Effector CD8-positive, alpha-beta T cell (primary cell): Measurements from ENCODE around the gene CHSY1.

ENCODE experiments used
- DNase-seq: peaks from one replicate; lab custom pipeline; 2025; lab: John Stamatoyannopoulos, UW

The CHSY1 gene

GRCh38 chr15:101187820-101188636 is 63.8 kb downstream of the CHSY1 start:
- DNase-seq, result no peak

GRCh38 chr15:101185770-101186169 is 66.1 kb downstream of the CHSY1 start:
- DNase-seq, result no peak

DNA sequence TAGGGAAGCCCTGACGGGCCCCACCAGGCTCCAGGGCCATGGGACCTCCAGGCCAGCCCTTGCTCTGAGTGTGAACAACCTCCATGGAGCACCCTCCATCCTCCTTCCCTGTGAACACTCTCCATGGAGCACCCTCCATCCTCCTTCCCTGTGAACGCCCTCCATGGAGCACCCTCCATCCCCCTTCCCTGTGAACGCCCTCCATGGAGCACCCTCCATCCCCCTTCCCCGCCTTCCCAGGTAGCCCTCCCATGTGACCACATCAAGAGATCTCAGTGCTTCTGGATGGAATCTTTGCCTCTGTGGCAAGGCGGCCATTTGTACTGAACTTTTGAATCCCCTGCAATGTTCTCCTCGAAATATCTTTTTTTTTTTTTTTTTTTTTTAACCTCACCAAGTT is 66.5 kb downstream of the CHSY1 start:
- no peak for DNase-seq

GRCh38 chr15:101184830-101185229 is 67.0 kb downstream of the CHSY1 start:
- DNase-seq, result no peak

DNA sequence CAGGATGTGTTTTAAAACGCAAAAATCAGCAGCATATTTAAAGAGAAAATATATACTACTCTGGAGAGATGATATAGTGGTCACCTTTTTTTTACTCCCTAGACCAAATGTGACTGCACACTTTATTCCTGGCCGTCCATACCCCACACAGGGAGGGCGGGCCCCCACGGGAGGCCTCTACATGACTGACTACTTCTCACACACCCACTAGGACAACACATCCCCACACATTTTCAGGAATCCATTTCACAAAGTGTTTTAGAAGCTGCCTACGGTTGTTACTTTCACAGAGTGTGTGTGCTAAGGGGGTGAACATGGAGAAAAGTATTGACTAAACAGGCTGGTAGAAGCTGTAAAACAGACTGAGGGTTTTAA is 67.9 kb downstream of the CHSY1 start:
- no peak for DNase-seq

DNA sequence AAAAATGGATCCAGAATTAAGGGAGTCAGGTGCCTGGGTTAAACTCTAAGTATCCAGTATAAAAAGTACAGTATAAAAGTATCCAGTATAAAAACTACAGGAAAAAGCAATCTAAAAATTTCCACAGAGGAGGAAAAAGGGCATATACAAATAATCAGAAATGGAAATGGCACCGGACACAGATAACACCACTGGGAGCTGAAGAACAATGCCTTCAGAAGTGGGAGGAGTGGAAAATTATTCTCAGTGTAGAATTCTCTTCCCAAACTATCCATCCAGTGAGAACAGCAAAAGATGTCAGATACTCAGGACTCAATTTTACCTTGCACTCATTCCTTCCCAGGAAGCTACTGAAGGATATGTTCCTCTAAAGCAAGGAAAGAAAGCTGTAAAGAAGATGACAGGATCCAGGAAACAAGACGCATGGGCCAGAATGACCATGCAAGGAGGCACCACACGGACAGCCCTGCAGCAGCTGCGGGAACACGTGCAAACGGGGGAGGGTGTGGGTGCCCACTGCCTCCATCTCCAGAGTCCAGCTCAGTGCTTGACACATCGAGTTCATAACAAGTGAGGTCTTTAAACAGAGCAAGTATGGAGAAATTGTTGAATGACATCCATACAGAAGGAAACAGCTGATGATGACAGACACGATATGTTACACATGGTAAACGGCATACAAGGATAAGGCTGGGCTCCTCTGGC is 68.5 kb downstream of the CHSY1 start:
- no peak for DNase-seq

DNA sequence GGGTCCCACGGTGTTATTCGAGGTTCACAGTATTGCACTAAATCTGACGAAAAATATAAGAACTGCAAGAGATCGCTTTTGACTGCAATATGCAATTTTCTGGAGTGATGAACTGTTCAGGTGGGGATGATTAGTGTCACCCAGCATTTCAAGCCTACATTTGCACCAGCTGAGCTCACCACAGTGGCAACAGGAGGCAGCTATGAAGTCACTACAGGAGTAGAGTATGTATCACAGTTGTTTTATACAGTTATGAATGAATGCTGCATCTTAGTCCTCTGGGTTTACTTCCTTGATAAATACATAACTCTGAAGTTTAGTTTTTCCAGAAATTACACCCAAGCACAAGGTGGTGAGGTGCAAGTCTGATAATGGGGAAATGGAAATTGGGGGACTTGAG is 69.6 kb downstream of the CHSY1 start:
- no peak for DNase-seq

GRCh38 chr15:101181349-101181748 is 70.5 kb downstream of the CHSY1 start:
- no peak for DNase-seq

GRCh38 chr15:101180620-101181307 is 71.1 kb downstream of the CHSY1 start:
- no peak for DNase-seq

DNA sequence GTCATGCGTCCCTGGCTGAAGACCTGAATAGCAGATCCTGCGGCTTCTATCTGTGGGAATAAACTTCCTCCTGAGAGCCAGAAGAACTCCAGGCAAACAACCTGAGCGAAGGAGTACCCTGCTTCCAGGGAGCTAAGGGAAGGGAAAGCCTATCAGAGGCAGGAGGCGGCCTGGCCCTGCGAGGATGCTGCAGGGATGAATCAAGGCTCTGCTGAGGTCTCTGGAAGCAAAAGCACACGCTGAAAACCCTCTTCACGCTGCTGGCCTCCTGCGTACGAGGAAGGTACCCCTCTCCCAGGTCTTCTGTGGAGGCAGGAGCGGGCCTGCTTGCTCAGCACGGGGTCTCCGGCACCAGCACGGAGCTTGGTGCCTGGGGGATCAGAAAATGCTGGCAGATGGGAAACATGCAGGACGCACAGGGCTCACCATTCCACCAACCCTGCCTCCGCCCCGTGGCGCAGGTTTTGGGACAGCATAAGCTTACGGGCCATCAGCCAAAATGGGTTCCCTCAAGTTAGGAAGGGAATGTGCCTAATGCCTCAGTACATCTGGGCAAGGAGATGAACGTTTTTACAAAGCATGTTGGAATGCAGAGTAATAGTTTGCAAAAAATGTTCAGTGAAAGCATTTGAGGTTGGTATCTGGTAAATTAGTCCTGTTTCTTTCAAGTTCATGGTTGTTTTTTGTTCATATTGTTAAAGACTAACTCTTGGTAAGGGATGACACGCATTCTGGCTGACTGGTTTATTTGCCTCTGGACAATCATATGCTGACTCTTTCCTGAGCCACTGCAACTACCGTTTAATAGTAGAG is 72.3 kb downstream of the CHSY1 start:
- DNase-seq, result no peak

DNA sequence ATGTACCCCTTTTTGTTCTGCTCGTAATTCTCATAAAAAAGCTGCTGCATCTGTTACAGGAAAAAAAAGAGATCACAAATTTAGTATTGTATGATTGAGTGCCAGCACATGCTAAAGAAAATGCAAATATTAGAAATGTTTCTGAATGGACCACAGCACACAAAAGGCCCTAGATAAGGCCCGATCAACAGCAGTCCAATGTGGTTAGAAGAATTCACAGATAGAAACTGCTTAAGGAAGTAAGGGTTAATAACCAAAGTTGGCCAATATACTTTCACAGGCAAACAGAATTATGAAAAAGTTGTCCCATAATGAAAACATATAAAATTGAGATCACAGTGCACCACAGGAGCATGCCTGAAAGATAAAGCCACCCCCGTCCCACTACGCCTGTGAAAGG is 72.9 kb downstream of the CHSY1 start:
- DNase-seq, result no peak

DNA sequence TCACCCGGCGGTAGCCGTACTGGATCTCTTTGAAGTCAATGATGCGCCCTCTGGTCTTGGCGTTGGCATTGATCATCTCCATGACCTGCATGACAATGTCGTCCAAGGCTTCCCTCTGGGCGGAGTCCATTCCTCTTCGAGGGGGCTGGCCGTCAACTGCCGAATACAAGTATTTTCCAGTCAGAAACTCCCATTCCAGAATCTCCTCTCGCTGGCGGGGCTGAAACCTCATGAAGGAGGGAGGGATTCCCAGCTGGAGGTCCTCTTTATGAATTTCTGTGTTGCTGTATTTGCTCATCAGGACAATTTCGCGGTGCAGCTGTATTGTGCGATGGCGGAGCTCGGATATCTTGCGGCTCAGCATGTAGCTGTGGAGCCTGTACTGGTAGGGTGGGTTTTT is 73.4 kb downstream of the CHSY1 start:
- DNase-seq, result no peak

DNA sequence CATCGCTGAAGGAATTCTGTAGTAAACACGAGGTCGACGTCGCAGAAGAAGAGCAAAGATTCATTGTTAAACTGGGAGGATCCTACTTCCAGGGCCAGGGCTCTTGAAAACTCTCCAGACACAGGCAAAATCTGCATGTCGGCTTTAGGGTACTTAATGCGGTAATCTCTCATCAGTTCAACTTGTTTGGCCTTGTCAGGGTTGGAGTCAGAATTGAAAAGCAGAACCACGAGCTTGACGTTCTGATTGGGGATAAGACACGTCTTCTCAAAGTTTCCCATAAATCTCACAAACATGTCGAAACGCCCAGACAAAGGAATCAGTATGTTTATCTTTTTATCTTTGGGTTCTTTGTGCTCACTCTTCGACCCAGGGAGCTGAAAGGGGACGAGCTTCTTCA is 74.0 kb downstream of the CHSY1 start:
- DNase-seq, result no peak

- no peak for DNase-seq
These were observed 75.2 kb downstream of the CHSY1 start for GRCh38 chr15:101176625-101177024.

DNA sequence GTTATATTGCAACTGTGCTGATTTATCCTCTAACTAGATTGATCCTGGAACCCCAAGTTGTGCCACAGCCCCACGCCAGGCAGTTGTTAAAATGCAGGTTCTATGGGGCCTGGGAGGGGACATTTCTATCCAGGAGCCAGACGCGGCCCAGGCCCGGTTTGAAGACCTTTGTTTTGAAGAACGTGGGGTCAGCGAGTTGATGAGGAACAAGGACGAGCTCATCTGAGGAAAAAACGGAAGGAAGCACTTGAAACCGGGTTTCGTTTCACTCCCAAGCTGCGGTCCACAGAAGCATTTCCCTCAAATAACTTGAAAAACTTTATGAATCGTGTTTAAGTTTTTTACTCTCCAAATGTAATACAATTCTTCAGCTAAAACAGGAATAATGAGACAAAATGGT is 76.4 kb downstream of the CHSY1 start:
- no peak for DNase-seq

GRCh38 chr15:101174152-101174920 is 77.5 kb downstream of the CHSY1 start:
- no peak for DNase-seq

DNA sequence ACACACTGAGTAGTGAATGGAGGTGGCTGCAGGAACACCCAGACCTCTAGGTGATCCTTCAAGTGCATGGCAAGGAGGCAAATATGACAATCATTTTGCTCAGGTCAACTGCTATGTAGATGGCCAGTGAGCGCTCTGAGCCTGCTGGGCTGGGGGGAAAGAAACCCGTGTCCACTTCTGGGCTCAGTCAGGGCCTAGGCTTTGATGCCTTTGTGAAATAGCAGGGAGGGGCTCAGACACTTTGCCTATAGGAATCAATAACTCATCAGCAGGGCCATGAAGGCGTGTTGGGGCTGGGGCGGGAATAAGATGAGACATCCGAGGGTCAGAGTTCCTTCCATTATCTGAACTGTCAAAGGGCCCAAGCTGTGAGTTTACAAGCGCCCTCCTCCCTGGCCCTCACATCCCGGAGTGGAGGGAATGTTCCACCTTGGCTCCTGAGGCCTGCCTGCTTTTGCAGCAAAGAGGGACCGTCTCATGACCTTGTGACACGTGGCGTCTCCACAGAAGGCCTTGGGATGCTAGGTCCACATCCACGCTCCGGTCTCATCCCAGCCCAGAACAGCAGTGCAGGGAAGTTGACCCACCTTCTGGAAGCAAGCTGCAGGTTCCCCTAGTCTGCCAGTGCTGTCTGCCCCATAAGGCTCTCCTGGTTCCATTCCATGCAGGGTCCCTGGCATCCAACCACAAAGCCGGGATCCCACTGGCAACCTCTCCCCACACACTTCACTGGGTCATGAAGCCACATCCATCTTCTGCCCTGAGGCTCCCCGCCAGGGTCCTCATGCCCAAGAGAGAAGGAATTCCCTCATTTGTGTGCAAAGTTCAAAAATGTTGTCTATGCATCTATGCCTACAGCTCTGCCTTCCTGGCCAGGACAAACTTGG is 78.4 kb downstream of the CHSY1 start:
- no peak for DNase-seq

- no peak for DNase-seq
These were observed 79.3 kb downstream of the CHSY1 start for GRCh38 chr15:101172501-101173071.

DNA sequence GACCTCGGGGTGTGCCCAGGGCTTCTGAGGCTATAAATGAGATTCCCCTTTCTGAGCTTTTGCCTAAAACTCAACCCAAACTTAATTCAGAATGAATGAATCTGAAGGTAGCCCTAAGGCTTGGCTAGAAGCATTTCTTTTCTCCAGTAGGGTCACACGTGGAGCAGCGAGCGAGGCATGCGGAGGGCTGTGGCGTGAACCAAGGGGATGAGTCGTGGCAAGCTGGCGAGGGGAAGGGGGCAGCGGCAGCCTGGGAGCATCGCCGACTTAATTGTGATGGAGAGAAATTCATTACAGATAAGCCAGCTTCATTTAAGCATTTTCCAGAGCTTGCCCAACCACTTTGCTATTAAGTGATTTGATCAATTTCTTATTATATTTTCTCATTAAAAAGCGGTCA is 79.9 kb downstream of the CHSY1 start:
- no peak for DNase-seq
